HFF-Myc (cell line): Measurements from ENCODE around the gene RILPL1.
A peak's percentile ranks its signal among the peaks of the same experiment; 100 is the strongest.

ENCODE experiments used
- DNase-seq: peaks from one replicate; pipeline ENCODE4 v3.0.0-alpha.2; 2011; ENCODE audit warnings: low read depth; ENCODE audit errors: extremely low read depth
- H3K4me3 ChIP-seq: replicated peaks from 2 replicates; pipeline ENCODE4 v1.5.1; 2011; ENCODE audit warnings: low read depth, mild to moderate bottlenecking, control low read depth, low read length
- TF ChIP-seq, protein P1 (sequence below): IDR thresholded peaks from 2 replicates; pipeline ENCODE4 v1.5.1; 2012; ENCODE audit warnings: mild to moderate bottlenecking, low read depth, low read length, control low read depth; ENCODE audit errors: missing control alignments

Gene RILPL1

DNA sequence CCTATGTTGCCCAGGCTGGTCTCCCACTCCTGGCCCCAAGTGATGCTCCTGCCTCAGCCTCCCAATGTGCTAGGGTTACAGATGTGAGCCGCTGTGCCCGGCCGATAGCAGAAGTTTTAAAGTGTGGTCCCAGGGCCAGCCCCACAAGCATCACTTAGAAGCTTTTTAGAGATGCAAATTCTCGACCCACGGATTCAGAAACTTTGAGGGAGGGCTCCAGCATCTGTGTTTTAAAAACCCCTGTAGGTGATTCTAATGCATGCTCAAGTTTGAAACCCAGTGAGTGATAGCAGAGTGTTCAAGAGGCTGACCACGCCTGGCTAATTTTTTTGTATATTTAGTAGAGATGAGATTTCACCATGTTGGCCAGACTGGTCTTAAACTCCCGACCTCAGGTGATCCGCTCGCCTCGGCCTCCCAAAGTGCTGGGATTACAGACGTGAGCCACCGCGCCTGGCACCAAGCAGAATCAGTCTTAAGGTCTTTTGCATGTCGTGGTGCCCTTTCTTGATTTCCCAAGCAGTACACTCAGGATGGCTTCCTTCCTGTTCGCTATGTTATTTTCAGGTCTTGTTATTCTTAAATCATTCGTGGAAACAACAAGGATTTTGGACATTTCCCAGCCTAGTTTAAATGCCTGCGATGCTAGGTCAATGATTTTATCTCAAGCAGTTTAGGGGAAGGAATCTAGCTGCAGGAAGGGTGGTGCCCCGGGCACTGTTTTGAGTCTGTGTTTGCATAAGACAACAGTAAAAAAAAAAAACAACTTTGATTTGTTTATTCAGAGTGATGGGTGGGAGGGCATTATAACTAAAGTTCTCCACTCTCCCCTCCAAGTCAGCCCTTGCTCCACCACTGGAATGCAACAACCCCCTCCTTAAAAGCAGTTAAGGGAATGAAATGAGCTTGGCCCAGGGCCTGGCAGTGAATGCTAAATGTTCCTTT lies 87.9 kb downstream of the RILPL1 start:
- no peak for DNase-seq
- TF ChIP-seq, protein P1, sequence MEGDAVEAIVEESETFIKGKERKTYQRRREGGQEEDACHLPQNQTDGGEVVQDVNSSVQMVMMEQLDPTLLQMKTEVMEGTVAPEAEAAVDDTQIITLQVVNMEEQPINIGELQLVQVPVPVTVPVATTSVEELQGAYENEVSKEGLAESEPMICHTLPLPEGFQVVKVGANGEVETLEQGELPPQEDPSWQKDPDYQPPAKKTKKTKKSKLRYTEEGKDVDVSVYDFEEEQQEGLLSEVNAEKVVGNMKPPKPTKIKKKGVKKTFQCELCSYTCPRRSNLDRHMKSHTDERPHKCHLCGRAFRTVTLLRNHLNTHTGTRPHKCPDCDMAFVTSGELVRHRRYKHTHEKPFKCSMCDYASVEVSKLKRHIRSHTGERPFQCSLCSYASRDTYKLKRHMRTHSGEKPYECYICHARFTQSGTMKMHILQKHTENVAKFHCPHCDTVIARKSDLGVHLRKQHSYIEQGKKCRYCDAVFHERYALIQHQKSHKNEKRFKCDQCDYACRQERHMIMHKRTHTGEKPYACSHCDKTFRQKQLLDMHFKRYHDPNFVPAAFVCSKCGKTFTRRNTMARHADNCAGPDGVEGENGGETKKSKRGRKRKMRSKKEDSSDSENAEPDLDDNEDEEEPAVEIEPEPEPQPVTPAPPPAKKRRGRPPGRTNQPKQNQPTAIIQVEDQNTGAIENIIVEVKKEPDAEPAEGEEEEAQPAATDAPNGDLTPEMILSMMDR: no peak
- H3K4me3 ChIP-seq: no peak overlapping the region

DNA sequence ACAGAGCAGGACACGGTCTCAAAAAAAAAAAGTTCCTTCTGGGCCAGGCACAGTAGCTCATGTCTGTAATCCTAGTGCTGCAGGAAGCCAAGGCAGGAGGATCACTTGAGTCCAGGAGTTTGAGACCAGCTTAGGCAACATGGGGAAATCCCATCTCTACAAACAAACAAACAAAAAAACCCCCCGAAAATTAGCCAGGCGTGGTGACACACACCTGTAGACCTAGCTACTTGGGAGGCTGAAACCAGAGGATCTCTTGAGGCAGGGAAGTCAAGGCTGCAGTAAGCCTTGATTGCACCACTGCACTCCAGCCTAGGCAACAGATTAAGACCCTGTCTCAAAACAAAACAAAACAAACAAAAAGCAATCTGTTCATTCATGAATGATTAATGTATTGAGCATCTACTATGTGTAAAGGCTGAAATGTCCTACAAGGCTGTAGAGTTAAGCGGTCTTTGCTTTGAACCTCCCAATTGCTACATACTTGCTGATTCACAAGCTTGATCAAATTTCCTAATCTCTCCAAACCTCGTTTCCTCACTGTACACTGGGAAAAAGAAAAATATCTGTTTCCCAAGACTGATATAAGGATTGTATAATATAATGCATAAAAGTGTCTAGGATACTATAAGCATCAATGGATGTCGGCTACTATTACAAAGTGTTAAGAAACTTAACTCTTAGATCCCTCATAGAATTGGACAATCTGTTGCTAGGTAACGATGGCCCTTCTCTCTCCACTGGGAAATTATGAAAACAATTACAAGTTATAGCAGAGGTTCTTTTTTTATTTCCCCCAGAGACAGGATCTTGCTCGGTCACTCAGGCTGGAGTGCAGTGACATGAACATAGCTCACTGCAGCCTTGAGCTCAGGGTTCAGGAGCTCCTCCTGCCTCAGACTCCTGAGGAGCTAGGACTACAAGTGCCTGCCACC lies 89.2 kb downstream of the RILPL1 start:
- TF ChIP-seq, protein P1: no peak
- DNase-seq: no peak
- H3K4me3 ChIP-seq: no peak overlapping the region

DNA sequence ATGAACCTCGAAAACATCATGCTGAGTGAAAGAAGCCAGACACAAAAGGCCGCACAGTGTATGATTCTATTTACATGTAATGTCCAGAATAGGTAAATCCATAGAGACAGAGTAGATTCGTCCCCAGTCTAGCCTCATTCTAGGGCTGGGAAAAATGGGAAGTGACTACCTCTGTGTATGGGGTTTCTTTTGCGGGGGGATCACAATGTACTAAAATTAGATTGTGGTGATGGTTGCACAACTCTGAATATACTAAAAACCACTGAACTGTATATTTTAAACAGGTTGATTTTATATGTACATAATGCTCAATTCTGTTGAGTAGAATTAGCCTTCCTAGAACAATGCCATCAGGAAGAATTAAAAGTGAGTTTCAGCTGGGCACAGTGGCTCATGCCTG lies 90.7 kb downstream of the RILPL1 start:
- H3K4me3 ChIP-seq: no peak overlapping the region

DNA sequence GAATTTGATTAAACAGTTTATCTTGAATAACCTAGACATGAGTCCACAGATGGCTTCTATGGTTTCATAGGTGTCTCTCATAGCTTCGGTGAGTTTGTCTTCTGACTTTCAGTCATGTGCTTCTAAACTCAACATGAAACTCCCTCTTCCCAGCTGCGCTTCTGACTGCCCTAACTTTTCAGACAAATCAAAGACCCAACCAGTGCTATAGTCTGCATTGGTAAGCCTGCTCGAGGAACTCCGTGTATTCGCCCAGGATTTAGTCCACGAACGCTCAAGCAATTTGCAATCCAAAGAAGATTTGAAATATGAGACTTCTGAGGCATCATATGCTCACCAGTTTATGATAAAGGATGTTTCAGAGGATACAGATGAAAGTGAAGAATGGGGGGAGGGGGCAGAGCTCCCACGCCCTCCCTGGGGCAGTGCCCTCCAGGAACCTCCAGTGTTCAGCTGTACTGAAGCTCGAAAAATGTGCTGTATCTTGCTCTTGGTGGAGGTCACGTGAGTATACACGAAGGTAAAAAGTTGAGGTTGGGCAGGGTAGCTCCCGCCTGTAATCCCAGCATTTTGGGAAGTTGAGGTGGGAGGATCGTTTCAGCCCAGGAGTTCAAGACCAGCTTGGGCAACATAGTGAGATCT lies 91.9 kb downstream of the RILPL1 start:
- DNase-seq: no peak
- TF ChIP-seq, protein P1: no peak
- no peak overlapping the region for H3K4me3 ChIP-seq

More for the DNA sequence above, 90.7 kb downstream of the RILPL1 start:
- TF ChIP-seq, protein P1: no peak
- DNase-seq: no peak

DNA sequence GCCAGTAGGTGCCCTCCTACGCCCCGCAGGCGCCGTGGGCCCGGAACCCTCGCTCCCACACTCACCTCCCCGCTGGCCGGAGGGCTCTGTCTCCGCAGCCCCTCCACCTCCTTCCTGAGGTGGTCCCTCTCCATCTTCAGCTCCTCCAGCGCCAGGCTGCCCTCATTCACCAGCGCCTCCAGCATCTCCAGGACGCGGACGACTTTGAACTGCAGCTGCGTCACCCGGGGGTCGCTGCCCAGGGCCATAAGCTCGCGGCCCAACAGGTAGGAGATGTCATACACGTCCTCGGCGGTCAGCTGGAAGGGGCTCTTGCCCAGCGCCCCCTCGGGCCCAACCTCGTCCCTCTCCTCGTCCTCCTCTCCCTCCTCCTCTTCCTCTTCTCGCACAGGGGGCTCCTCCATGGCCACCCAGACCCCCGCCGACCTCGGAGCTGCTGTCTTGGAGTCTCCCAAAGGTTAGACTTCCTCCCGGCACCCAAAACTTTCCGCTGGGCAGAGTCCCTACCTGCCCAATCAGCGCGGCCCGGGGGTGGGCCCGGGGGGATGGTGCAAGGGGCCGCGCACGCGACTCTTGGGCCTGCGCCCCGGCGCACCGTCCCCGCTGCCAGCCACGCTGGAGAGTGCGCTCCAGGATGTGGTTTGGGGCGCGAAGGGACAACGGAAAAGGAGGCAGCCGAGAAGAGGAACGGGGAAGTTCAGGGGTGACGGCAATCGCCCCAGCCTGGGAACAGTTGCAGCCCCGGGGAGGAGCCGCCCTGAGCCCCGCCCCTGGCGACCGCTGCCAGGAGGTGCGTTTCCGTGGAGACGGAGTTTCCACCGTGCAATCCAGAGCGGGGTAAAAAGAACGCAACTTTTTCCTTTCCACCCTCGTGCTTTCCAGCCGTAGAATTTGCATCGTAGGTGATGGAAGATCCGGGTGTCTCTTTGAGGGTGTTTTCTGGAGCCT lies 97.2 kb downstream of the RILPL1 start, which contains the start of gene RILPL2:
RILPL2 (minus strand) TSS at position 668 of the 948 bp plus-strand sequence; CDS start at position 404, 264 bp downstream.
- peak within 1 kb of the TSS; percentile 87 for H3K4me3 ChIP-seq
- TF ChIP-seq, protein P1: no peak
- DNase-seq: peak; percentile 46
